Lower leg skin (tissue), 4 donors: ENCODE data around the gene MLH1. TPM values are rescaled to one million over a fixed set of nuclear protein-coding genes. Genes with fewer than 3 reads are reported as not detected.

ENCODE experiments used
- DNase-seq, 2 donors: peaks; one replicate each; pipeline ENCODE4 v3.0.0-alpha.2; 2019; ENCODE audit warnings: low spot score in 2 of 2
- H3K4me3 ChIP-seq: fragments of 200-600 bp; sonication (generic); 2 replicates; pipeline ENCODE4 v1.5.1; 2017; ENCODE audit warnings: mild to moderate bottlenecking, low read depth; ENCODE audit not compliant: poor library complexity, severe bottlenecking
- POLR2A ChIP-seq, 2 donors: fragments of 450-650 bp; IDR thresholded peaks; one replicate each; pipeline ENCODE4 v1.6.1; 2016 to 2017; ENCODE audit warnings: antibody characterized with exemption in 2 of 2, mild to moderate bottlenecking in 1 of 2, moderate library complexity in 1 of 2
- WGBS, 2 donors: methylation state at CpG; one replicate each; pipeline ENCODE4 v1.1.5; 2018; 5-methylcytosine and 5-hydroxymethylcytosine counted together
- intact Hi-C: fragments of 100-400 bp; cut with DNase I; formaldehyde crosslinking; loops from one replicate; pipeline ENCODE4 v1.15.0; 2023; ENCODE audit warnings: low total_unique reads
- total RNA-seq, 4 donors: library from RNA; depleted of rRNA; stranded (reverse); fragments of >200 nt; gene quantifications; one replicate each; pipeline ENCODE4 v1.1.0, GENCODE V29; 2016
- TF ChIP-seq, protein P1 (sequence below), 3 donors: fragments of 450-650 bp; IDR thresholded peaks; one replicate each; pipeline ENCODE4 v1.5.1; 2016; ENCODE audit warnings: antibody characterized with exemption in 3 of 3, mild to moderate bottlenecking in 3 of 3, moderate library complexity in 2 of 3

MLH1 gene
- total RNA-seq, 4 donors from 2014 or later = 16.6 to 26.5 (median 20.8) TPM

DNA sequence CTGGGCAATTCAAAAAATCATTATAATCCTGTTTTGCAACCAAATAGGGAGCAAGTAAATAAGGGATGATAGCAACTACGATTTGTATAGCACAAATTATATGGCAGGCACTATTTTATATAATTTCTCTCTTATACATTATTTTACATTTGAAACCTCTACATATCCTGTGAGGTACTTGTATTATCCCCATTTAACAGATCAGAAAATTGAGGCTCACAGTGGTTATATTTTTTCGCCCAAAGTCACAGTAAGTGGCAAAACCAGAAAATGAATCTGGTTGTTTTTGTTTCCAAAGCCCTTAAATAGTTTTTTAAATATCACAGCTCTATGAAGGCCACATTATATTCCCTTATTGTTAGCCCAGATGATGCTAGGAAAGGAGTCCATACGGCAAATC, 74.3 kb downstream of the MLH1 start:
- H3K4me3 ChIP-seq = no peak overlapping the region
- DNase-seq = no peak
- WGBS, 2 donors = 96 to 97% methylated on average over 3 of the region's 3 CpGs
- intact Hi-C loops = no loop called here
- TF ChIP-seq, protein P1, sequence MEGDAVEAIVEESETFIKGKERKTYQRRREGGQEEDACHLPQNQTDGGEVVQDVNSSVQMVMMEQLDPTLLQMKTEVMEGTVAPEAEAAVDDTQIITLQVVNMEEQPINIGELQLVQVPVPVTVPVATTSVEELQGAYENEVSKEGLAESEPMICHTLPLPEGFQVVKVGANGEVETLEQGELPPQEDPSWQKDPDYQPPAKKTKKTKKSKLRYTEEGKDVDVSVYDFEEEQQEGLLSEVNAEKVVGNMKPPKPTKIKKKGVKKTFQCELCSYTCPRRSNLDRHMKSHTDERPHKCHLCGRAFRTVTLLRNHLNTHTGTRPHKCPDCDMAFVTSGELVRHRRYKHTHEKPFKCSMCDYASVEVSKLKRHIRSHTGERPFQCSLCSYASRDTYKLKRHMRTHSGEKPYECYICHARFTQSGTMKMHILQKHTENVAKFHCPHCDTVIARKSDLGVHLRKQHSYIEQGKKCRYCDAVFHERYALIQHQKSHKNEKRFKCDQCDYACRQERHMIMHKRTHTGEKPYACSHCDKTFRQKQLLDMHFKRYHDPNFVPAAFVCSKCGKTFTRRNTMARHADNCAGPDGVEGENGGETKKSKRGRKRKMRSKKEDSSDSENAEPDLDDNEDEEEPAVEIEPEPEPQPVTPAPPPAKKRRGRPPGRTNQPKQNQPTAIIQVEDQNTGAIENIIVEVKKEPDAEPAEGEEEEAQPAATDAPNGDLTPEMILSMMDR (IDR thresholded peaks at IDR 0.05) = no peak
- no peak for TF ChIP-seq POLR2A (IDR thresholded peaks at IDR 0.05)

DNA sequence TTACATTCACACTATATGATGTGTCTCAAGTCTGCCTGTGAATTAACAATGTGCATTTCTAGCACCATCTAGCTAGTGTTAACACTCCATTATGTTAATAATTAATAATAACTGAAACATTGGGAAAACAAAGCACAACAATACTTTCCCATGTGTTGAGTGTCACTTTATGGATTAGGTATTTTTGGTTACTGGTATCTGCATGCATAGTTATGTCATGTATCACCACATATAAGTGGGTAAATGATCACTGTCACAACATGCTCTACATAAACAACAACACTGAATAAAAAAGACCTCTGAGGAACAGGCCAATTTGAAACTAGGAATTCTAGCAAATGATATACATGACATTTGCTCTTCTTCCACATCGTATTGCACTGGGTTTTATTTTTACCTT, 74.7 kb downstream of the MLH1 start:
- no peak for TF ChIP-seq POLR2A (IDR thresholded peaks at IDR 0.05)
- TF ChIP-seq, protein P1 (IDR thresholded peaks at IDR 0.05) = no peak
- WGBS, 2 donors = 87 to 88% methylated on average over 1 of the region's 1 CpG
- intact Hi-C loops = no loop called here
- H3K4me3 ChIP-seq = no peak overlapping the region
- no peak for DNase-seq

DNA sequence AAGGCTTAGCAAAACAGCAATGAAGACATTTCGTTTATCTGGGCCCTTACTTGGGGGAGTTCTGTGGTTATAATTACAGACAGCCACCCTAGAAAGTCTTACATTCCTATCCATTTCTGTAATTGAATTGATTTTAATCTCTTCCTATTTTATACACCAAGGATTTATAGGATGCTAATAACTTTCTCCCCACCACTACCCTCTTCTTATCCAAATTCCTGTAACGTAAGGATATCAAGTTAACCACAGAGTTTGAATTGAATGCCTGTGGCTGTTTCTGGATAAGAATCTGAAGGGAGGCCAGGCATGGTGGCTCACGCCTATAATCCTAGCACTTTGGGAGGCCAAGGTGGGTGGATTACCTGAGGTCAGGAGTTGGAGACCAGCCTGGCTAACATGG, 78.6 kb downstream of the MLH1 start:
- 88 to 90% methylated on average over 3 of the region's 3 CpGs for WGBS, 2 donors
- no peak overlapping the region for H3K4me3 ChIP-seq
- DNase-seq = no peak
- intact Hi-C loops = no loop called here
- no peak for TF ChIP-seq POLR2A (IDR thresholded peaks at IDR 0.05)
- TF ChIP-seq, protein P1 (IDR thresholded peaks at IDR 0.05) = no peak

DNA sequence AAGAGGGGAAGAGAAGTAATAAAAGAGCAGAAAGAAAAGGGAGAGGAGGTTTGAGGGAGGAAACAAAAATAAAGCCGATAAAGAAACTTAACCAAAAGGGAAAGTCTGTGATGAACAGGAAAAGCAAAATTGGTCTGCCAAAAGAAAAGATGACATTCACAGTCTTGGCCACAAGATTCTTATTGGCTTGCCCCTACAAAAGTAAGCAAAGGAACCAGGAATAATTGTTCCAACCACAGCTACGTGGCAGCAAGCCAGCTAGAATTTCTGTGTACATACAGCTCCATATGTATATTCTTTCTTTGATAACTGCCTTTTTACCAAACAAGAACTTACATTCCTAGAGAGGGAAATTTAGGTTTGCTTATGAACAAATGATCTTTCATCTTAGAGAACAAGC, 79.6 kb downstream of the MLH1 start:
- no peak for DNase-seq
- intact Hi-C loops = no loop called here
- no peak overlapping the region for H3K4me3 ChIP-seq
- WGBS, 2 donors = 36 to 37% methylated on average over 2 of the region's 2 CpGs
- no peak for TF ChIP-seq POLR2A (IDR thresholded peaks at IDR 0.05)
- TF ChIP-seq, protein P1 (IDR thresholded peaks at IDR 0.05) = no peak

DNA sequence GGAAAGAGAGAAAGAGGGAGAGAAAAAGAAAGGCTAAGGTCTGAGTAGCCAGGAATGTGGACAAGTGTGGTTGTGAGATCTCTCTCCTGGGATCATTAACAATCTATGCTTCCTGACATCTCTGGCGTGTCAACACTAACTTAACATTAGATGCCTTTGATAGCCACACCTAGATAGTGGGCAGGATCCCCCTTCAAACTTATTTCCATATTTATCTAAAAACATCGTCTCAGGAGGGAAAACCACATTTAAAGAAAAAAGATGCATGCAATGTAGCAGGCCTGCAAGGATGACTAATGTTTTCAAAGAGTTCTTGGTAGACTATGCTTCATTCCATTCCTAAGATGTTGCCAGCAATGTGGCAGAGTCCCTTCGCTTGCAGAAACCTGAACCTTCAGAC, 80.9 kb downstream of the MLH1 start:
- DNase-seq = no peak
- 57 to 80% methylated on average over 3 of the region's 3 CpGs for WGBS, 2 donors
- no peak overlapping the region for H3K4me3 ChIP-seq
- intact Hi-C loops = no loop called here
- no peak for TF ChIP-seq POLR2A (IDR thresholded peaks at IDR 0.05)
- TF ChIP-seq, protein P1 (IDR thresholded peaks at IDR 0.05) = no peak

DNA sequence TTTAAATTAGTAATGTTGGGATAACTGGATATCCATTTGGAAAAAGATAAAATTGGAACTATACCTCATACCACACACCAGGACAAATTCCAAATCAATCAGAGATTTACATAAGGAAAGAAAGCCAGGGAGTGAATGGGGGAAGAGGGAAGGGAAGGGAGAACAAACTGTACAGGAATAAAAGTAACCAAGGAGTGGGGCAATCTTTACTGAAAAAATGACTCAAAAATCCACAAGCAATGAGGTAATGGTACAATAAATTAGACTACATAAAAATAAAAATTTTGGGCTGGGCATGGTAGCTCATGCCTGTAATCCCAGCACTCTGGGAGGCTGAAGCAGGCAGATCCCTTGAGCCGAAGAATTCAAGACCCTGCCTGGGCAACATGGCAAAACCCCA, 82.6 kb downstream of the MLH1 start:
- intact Hi-C loops = no loop called here
- H3K4me3 ChIP-seq = no peak overlapping the region
- DNase-seq = no peak
- WGBS, 2 donors = 89 to 95% methylated on average over 1 of the region's 1 CpG
- TF ChIP-seq, protein P1 (IDR thresholded peaks at IDR 0.05) = no peak
- no peak for TF ChIP-seq POLR2A (IDR thresholded peaks at IDR 0.05)
